Erythroblast (primary cell): ENCODE data around the gene NBPF6.
"Not testable (repeated sequence)": the region's sequence is repeated elsewhere in the genome, so short reads cannot be mapped to it uniquely, and the experiment has no call there.

Experiments used
- GATA1 ChIP-seq: IDR thresholded peaks from 2 replicates; pipeline ENCODE4 v1.6.1; 2011; ENCODE audit warnings: low read depth, mild to moderate bottlenecking, control low read depth, low read length, moderate library complexity
- POLR2A ChIP-seq: IDR thresholded peaks from 2 replicates; pipeline ENCODE4 v1.6.1; 2011; ENCODE audit warnings: mild to moderate bottlenecking, low read length

GRCh38 chr1:108432002-108432401, 18.1 kb upstream of the NBPF6 start:
- not testable (repeated sequence) for TF ChIP-seq POLR2A, GATA1
